DOHH2 (cell line): ENCODE results near the gene SUCNR1.
A peak's percentile ranks its signal among the peaks of the same experiment; 100 is the strongest.

Experiments
- H3F3A ChIP-seq: fragments of 200-600 bp; sonication (generic), shearing (Covaris generic); 2 replicates; pipeline ENCODE4 v1.6.0; 2016; ENCODE audit warnings: antibody characterized with exemption, mild to moderate bottlenecking; ENCODE audit not compliant: control insufficient read depth, insufficient read depth
- H3K27ac ChIP-seq: fragments of 200-600 bp; sonication (generic); 2 replicates; pipeline ENCODE4 v1.5.1; 2014; ENCODE audit warnings: low read depth, mild to moderate bottlenecking, low read length, moderate library complexity
- H3K27me3 ChIP-seq: fragments of 200-600 bp; sonication (generic); 2 replicates; pipeline ENCODE4 v1.6.1; 2014; ENCODE audit warnings: mild to moderate bottlenecking, low read length, mixed read lengths; ENCODE audit not compliant: control insufficient read depth
- H3K36me3 ChIP-seq: fragments of 200-600 bp; sonication (generic); 2 replicates; pipeline ENCODE4 v1.6.1; 2014; ENCODE audit warnings: mild to moderate bottlenecking, low read length, moderate library complexity, mixed read lengths; ENCODE audit not compliant: control insufficient read depth
- H3K4me1 ChIP-seq: fragments of 200-600 bp; sonication (generic); 2 replicates; pipeline ENCODE4 v1.6.1; 2014; ENCODE audit warnings: mild to moderate bottlenecking, low read length, mixed read lengths; ENCODE audit not compliant: control insufficient read depth
- H3K4me2 ChIP-seq: fragments of 200-600 bp; sonication (generic); 2 replicates; pipeline ENCODE4 v1.6.0; 2014; ENCODE audit warnings: mild to moderate bottlenecking, low read length, moderate library complexity
- H3K4me3 ChIP-seq: fragments of 200-600 bp; sonication (generic); 2 replicates; pipeline ENCODE4 v1.5.1; 2014; ENCODE audit warnings: mild to moderate bottlenecking, low read length, mixed read lengths
- H3K79me2 ChIP-seq: fragments of 200-600 bp; sonication (generic); 2 replicates; pipeline ENCODE4 v1.6.1; 2014; ENCODE audit warnings: mild to moderate bottlenecking, low read length, mixed read lengths; ENCODE audit not compliant: control insufficient read depth
- H3K9me2 ChIP-seq: fragments of 200-600 bp; sonication (generic); replicated peaks from 2 replicates; pipeline ENCODE4 v1.6.1; 2014; ENCODE audit warnings: mild to moderate bottlenecking, low read length, mixed read lengths; ENCODE audit not compliant: control insufficient read depth
- H3K9me3 ChIP-seq: fragments of 200-600 bp; sonication (generic); 2 replicates; pipeline ENCODE4 v1.6.1; 2014; ENCODE audit warnings: antibody characterized with exemption, low read length, mixed read lengths; ENCODE audit not compliant: control insufficient read depth, insufficient read depth
- H4K20me1 ChIP-seq: fragments of 200-600 bp; sonication (generic); 2 replicates; pipeline ENCODE4 v1.6.0; 2014; ENCODE audit warnings: low read depth, mild to moderate bottlenecking, antibody characterized with exemption, low read length, moderate library complexity; ENCODE audit not compliant: control insufficient read depth, insufficient read depth
- CTCF ChIP-seq: fragments of 200-600 bp; sonication (generic); IDR thresholded peaks from one replicate; pipeline ENCODE4 v1.5.1; 2014; ENCODE audit warnings: antibody characterized with exemption, mild to moderate bottlenecking, low read depth, low read length; ENCODE audit not compliant: poor library complexity, severe bottlenecking
- EZH2phosphoT487 ChIP-seq: fragments of 200-600 bp; sonication (generic); IDR thresholded peaks from 2 replicates; pipeline ENCODE4 v1.6.1; 2017; ENCODE audit warnings: borderline replicate concordance, mild to moderate bottlenecking, antibody characterized with exemption, low read length, moderate library complexity, mixed read lengths

The SUCNR1 gene

GRCh38 chr3:151918253-151919029, 45.0 kb downstream of the SUCNR1 start:
- no peaks in the 10 kb centered on the region for H3K4me1 ChIP-seq
- no peaks in the 10 kb centered on the region for H3K9me2 ChIP-seq
- no peak overlapping the region for H3K4me3 ChIP-seq
- no peaks in the 10 kb centered on the region for H3K79me2 ChIP-seq
- no peaks in the 10 kb centered on the region for H4K20me1 ChIP-seq
- no peaks in the 10 kb centered on the region for H3F3A ChIP-seq
- no peaks in the 10 kb centered on the region for H3K36me3 ChIP-seq
- 0 out of 2 replicates have a peak, but pooled peaks cover 7% of the 10 kb centered on the region for H3K27me3 ChIP-seq
- TF ChIP-seq EZH2phosphoT487: no peak
- peak; percentile 69 for TF ChIP-seq CTCF
- H3K27ac ChIP-seq: no peak overlapping the region
- H3K9me3 ChIP-seq: no peaks in the 10 kb centered on the region
- H3K4me2 ChIP-seq: no peak overlapping the region

GRCh38 chr3:151919030-151919328, 45.5 kb downstream of the SUCNR1 start:
- no peaks in the 10 kb centered on the region for H3F3A ChIP-seq
- H4K20me1 ChIP-seq: no peaks in the 10 kb centered on the region
- H3K27me3 ChIP-seq: 0 out of 2 replicates have a peak, but pooled peaks cover 10% of the 10 kb centered on the region
- no peak overlapping the region for H3K27ac ChIP-seq
- no peaks in the 10 kb centered on the region for H3K9me2 ChIP-seq
- H3K4me2 ChIP-seq: no peak overlapping the region
- no peak for TF ChIP-seq EZH2phosphoT487
- no peaks in the 10 kb centered on the region for H3K9me3 ChIP-seq
- H3K4me3 ChIP-seq: no peak overlapping the region
- H3K79me2 ChIP-seq: no peaks in the 10 kb centered on the region
- H3K36me3 ChIP-seq: no peaks in the 10 kb centered on the region
- H3K4me1 ChIP-seq: no peaks in the 10 kb centered on the region

- Histone ChIP-seq H3K4me1 (no peaks in the 10 kb centered on the region), H3K9me2 (no peaks in the 10 kb centered on the region), H3K79me2 (no peaks in the 10 kb centered on the region), H3K27me3 (0 out of 2 replicates have a peak, but pooled peaks cover 10% of the 10 kb centered on the region), H3K4me2 (no peak overlapping the region), H3K9me3 (no peaks in the 10 kb centered on the region), H3K27ac (no peak overlapping the region), H4K20me1 (no peaks in the 10 kb centered on the region), H3F3A (no peaks in the 10 kb centered on the region), H3K4me3 (no peak overlapping the region), H3K36me3 (no peaks in the 10 kb centered on the region)
- TF ChIP-seq EZH2phosphoT487 (no peak), CTCF (no peak)
These were observed 46.0 kb downstream of the SUCNR1 start for GRCh38 chr3:151919446-151919845.

- Histone ChIP-seq H3K27ac (no peak overlapping the region), H3K27me3 (0 out of 2 replicates have a peak, but pooled peaks cover 3% of the 10 kb centered on the region), H3K9me3 (no peaks in the 10 kb centered on the region), H3K79me2 (no peaks in the 10 kb centered on the region), H3K4me1 (no peaks in the 10 kb centered on the region), H3K4me3 (no peak overlapping the region), H3K4me2 (no peak overlapping the region), H3F3A (no peaks in the 10 kb centered on the region), H4K20me1 (no peaks in the 10 kb centered on the region), H3K36me3 (no peaks in the 10 kb centered on the region), H3K9me2 (no peaks in the 10 kb centered on the region)
- TF ChIP-seq CTCF (no peak), EZH2phosphoT487 (no peak)
These were observed 50.5 kb downstream of the SUCNR1 start for GRCh38 chr3:151923901-151924300.
